ENCODE measurements around the gene CPT1B.

Gene CPT1B

DNA sequence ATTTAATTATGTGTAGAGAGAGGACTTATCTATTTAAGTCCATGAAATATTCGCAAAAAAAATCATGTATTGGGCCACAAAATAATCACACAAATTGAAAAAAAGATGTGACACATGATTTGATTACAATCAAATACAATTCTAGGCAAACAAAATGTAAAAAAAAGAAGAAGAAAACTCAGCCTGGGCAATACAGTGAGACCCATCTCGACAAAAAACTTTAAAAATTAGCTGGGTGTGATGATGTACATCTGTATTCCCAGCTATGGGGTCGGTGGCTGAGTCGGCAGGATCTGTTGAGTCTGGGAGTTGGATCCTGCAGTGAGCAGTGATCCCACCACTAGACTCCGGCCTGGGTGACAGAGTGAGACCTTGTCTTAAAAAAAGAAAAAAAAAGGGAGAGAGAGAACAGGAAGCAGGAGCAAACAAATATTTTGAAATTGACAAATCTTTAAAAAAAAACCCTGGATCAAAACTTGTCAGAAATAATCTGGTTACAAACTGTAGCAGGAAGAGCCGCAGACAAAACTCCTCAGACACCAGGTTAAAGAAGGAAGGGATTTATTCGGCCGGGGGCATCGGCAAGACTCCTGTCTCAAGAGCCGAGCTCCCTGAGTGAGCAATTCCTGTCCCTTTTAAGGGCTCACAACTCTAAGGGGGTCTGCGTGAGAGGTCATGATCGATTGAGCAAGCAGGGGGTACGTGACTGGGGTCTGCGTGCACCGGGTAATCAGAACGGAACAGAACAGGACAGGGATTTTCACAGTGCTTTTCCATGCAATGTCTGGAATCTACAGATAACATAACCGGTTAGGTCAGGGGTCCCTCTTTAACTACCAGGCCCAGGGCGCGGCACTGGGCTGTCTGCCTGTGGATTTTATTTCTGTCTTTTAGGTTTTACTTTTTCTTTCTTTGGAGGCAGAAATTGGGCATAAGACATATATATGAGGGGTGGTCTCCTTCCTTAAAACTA is 45.1 kb downstream of the CPT1B start:
- FAIRE-seq = peak; percentile 69
- DNase-seq (ENCODE audit: insufficient read length, low spot score) = no peak
- TF ChIP-seq SPI1 (IDR thresholded peaks at IDR 0.05; ENCODE audit: low read depth, low read length) (no peak), PAX5 (IDR thresholded peaks at IDR 0.05; ENCODE audit: insufficient read depth, low read length, severe bottlenecking) (no peak), POLR2AphosphoS5 (IDR thresholded peaks at IDR 0.05; ENCODE audit: low read depth, low read length) (no peak), POLR2A (IDR thresholded peaks at IDR 0.05; ENCODE audit: low read depth, low read length) (no peak), POU2F2 (IDR thresholded peaks at IDR 0.05; ENCODE audit: low read depth, low read length) (no peak), TAF1 (IDR thresholded peaks at IDR 0.05; ENCODE audit: low read depth, low read length) (no peak)

DNA sequence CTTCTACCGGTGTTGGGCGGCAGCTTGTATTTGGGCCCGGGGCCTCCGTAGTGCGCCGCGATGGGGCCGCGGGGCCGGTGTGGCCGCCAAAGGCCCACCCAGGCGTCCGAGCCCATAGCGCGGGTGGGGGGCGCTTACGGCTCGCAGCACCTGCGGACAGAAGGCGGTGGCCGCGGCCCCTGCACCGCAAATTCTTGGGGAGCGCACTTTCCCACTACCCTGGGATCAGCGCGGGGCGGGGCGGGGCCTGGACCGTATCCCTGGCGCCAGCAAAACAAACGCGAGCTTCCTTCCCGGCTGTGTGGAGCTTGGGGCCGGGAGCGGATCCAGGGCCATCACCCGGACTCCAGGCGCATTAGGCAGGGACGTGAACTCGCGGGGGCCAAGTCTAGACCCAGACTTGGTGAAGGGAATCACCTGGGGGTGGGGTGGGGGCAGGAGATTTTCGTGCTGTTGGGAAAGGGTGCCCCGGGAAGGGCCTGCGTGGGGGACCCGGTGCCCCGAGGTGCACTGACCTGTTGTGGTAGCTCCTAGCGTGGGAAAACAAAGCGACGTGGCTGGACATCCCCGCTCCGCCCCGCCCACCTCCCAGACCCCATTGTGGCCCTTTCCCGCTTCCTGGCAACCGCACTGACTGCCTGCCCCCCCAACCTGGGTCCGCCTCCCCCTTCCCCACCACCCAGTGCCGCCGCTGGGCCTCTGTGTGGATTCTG is 46.1 kb downstream of the CPT1B start:
- TF ChIP-seq SPI1 (IDR thresholded peaks at IDR 0.05; ENCODE audit: low read depth, low read length) (no peak), TAF1 (IDR thresholded peaks at IDR 0.05; ENCODE audit: low read depth, low read length) (peak; percentile 27; the same call in 1 of the 2 replicates), POU2F2 (IDR thresholded peaks at IDR 0.05; ENCODE audit: low read depth, low read length) (peak; percentile 47; the same call in 1 of the 2 replicates), POLR2A (IDR thresholded peaks at IDR 0.05; ENCODE audit: low read depth, low read length) (peak; percentile 50), POLR2AphosphoS5 (IDR thresholded peaks at IDR 0.05; ENCODE audit: low read depth, low read length) (no peak)
- DNase-seq (ENCODE audit: insufficient read length, low spot score) = peak; percentile 13
- FAIRE-seq = peak; percentile 28

- FAIRE-seq (peak; percentile 98), DNase-seq (ENCODE audit: insufficient read length, low spot score) (peak; percentile 52)
- TF ChIP-seq TAF1 (IDR thresholded peaks at IDR 0.05; ENCODE audit: low read depth, low read length) (peak; percentile 55), POLR2AphosphoS5 (IDR thresholded peaks at IDR 0.05; ENCODE audit: low read depth, low read length) (0 out of 2 replicates have a peak, but pooled peaks have one; percentile 49), POLR2A (IDR thresholded peaks at IDR 0.05; ENCODE audit: low read depth, low read length) (peak; percentile 53), PAX5 (IDR thresholded peaks at IDR 0.05; ENCODE audit: insufficient read depth, low read length, severe bottlenecking) (no peak), SPI1 (IDR thresholded peaks at IDR 0.05; ENCODE audit: low read depth, low read length) (no peak), POU2F2 (IDR thresholded peaks at IDR 0.05; ENCODE audit: low read depth, low read length) (0 out of 2 replicates have a peak, but pooled peaks have one; percentile 26)
These were observed 46.7 kb downstream of the CPT1B start for GRCh38 chr22:50531546-50531961.

- FAIRE-seq = no peak
- DNase-seq (ENCODE audit: insufficient read length, low spot score) = peak; percentile 69
- TF ChIP-seq POLR2A (IDR thresholded peaks at IDR 0.05; ENCODE audit: low read depth, low read length) (peak; percentile 75), TAF1 (IDR thresholded peaks at IDR 0.05; ENCODE audit: low read depth, low read length) (no peak; the same call in 1 of the 2 replicates), POLR2AphosphoS5 (IDR thresholded peaks at IDR 0.05; ENCODE audit: low read depth, low read length) (peak; percentile 88)
These were observed 47.2 kb downstream of the CPT1B start for GRCh38 chr22:50530877-50531545.

GRCh38 chr22:50530580-50530876 is 47.7 kb downstream of the CPT1B start:
- DNase-seq (ENCODE audit: insufficient read length, low spot score) (no peak), FAIRE-seq (no peak)
- TF ChIP-seq TAF1 (IDR thresholded peaks at IDR 0.05; ENCODE audit: low read depth, low read length) (no peak), POLR2AphosphoS5 (IDR thresholded peaks at IDR 0.05; ENCODE audit: low read depth, low read length) (no peak), POLR2A (IDR thresholded peaks at IDR 0.05; ENCODE audit: low read depth, low read length) (no peak), SPI1 (IDR thresholded peaks at IDR 0.05; ENCODE audit: low read depth, low read length) (no peak), PAX5 (IDR thresholded peaks at IDR 0.05; ENCODE audit: insufficient read depth, low read length, severe bottlenecking) (no peak), POU2F2 (IDR thresholded peaks at IDR 0.05; ENCODE audit: low read depth, low read length) (no peak)

GRCh38 chr22:50529897-50530579 is 48.2 kb downstream of the CPT1B start, which contains the start of gene TYMP:
Gene TYMP, minus strand, starts transcription at chr22:50530012. Its CDS starts 303 bp downstream, at chr22:50529709.
- FAIRE-seq = no peak
- peak; percentile 65 for DNase-seq (ENCODE audit: insufficient read length, low spot score)
- TF ChIP-seq TAF1 (IDR thresholded peaks at IDR 0.05; ENCODE audit: low read depth, low read length) (peak; percentile 59; the same call in 1 of the 2 replicates), POLR2A (IDR thresholded peaks at IDR 0.05; ENCODE audit: low read depth, low read length) (no peak; the same call in 1 of the 2 replicates), SPI1 (IDR thresholded peaks at IDR 0.05; ENCODE audit: low read depth, low read length) (no peak), PAX5 (IDR thresholded peaks at IDR 0.05; ENCODE audit: insufficient read depth, low read length, severe bottlenecking) (no peak), POLR2AphosphoS5 (IDR thresholded peaks at IDR 0.05; ENCODE audit: low read depth, low read length) (peak; percentile 61; the same call in 1 of the 2 replicates), POU2F2 (IDR thresholded peaks at IDR 0.05; ENCODE audit: low read depth, low read length) (peak; percentile 35)

- no peak for DNase-seq (ENCODE audit: insufficient read length, low spot score)
- FAIRE-seq = no peak
- no peak for TF ChIP-seq PAX5 (IDR thresholded peaks at IDR 0.05; ENCODE audit: insufficient read depth, low read length, severe bottlenecking)
- no peak for TF ChIP-seq POU2F2 (IDR thresholded peaks at IDR 0.05; ENCODE audit: low read depth, low read length)
- TF ChIP-seq POLR2A (IDR thresholded peaks at IDR 0.05; ENCODE audit: low read depth, low read length) = no peak; the same call in none of the 2 replicates
- TF ChIP-seq TAF1 (IDR thresholded peaks at IDR 0.05; ENCODE audit: low read depth, low read length) = no peak
- TF ChIP-seq POLR2AphosphoS5 (IDR thresholded peaks at IDR 0.05; ENCODE audit: low read depth, low read length) = no peak
- no peak for TF ChIP-seq SPI1 (IDR thresholded peaks at IDR 0.05; ENCODE audit: low read depth, low read length)
These were observed 48.8 kb downstream of the CPT1B start for GRCh38 chr22:50529416-50529896.
